ENCODE measurements around the gene NLRP11. TPM values are rescaled to one million over a fixed set of nuclear protein-coding genes. Genes with fewer than 3 reads are reported as not detected.
"Not testable (repeated sequence)": the region's sequence is repeated elsewhere in the genome, so short reads cannot be mapped to it uniquely, and the experiment has no call there.

Gene NLRP11
- total RNA-seq, 1 experiment from 2014 or later, result not detected

GRCh38 chr19:55766466-55766865 lies 65.3 kb downstream of the NLRP11 start:
- Histone ChIP-seq H3K79me1 (ENCODE audit: insufficient read depth, low read depth, low read length, poor library complexity, severe bottlenecking) (no peaks in the 10 kb centered on the region), H2BK5ac (ENCODE audit: insufficient read length, low read length) (no peak overlapping the region), H2AFZ (ENCODE audit: low read length) (no peak overlapping the region), H3K14ac (ENCODE audit: insufficient read depth, low read length) (no peak overlapping the region), H3K56ac (ENCODE audit: insufficient read length, low read depth, low read length) (no peak overlapping the region), H3K4me2 (ENCODE audit: insufficient read depth, insufficient read length, low read length) (no peak overlapping the region), H2BK15ac (ENCODE audit: low read depth, low read length) (no peak overlapping the region), H3K23ac (ENCODE audit: insufficient read length, low read depth, low read length) (no peak overlapping the region), H2AK5ac (ENCODE audit: insufficient read length, low read length) (no peak overlapping the region), H2BK20ac (ENCODE audit: low read depth, low read length, poor library complexity, severe bottlenecking) (no peak overlapping the region), H3K4ac (ENCODE audit: low read depth, low read length) (no peak overlapping the region), H3K4me1 (ENCODE audit: insufficient read depth, low read length) (no peaks in the 10 kb centered on the region), H4K8ac (replicated peaks; ENCODE audit: insufficient read length, low read depth, low read length) (no peak overlapping the region), H3T11ph (ENCODE audit: low read length) (no peak overlapping the region), H3K27me3 (ENCODE audit: insufficient read depth, low read length) (no peaks in the 10 kb centered on the region), H3K18ac (ENCODE audit: insufficient read length, low read depth, low read length) (no peak overlapping the region), H2BK120ac (ENCODE audit: low read depth, low read length, poor library complexity, severe bottlenecking) (no peak overlapping the region), H4K5ac (ENCODE audit: insufficient read length, low read depth, low read length) (no peak overlapping the region), H4K20me1 (ENCODE audit: control insufficient read depth, insufficient read depth, insufficient read length) (no peaks in the 10 kb centered on the region), H3K27ac (ENCODE audit: insufficient read length, low read depth, low read length) (no peak overlapping the region), H4K91ac (ENCODE audit: insufficient read length, low read depth, low read length) (no peak overlapping the region), H3K79me2 (ENCODE audit: insufficient read depth, low read length) (no peaks in the 10 kb centered on the region), H3K9me3 (ENCODE audit: control insufficient read depth, low read depth, low read length) (peaks cover 43% of the 10 kb centered on the region), H3K23me2 (ENCODE audit: insufficient read length, low read depth, low read length, poor library complexity, severe bottlenecking) (no peaks in the 10 kb centered on the region), H2BK12ac (ENCODE audit: insufficient read length, low read depth, low read length) (no peak overlapping the region), H3K9ac (ENCODE audit: extremely low read depth, insufficient read length, low read length) (no peak overlapping the region)
- H3K4me3 Mint-ChIP-seq, result no peak overlapping the region
- no peak overlapping the region for H3K27ac Mint-ChIP-seq
- H3K9me3 Mint-ChIP-seq, result peaks cover 62 to 72% of the 10 kb centered on the region in 2 experiments
- WGBS (ENCODE audit: extremely low coverage, insufficient read length, low lambda C conversion rate), result no CpG with 5 or more reads among the region's 7 CpGs
- H3K27me3 Mint-ChIP-seq (ENCODE audit: low read depth), result no peaks in the 10 kb centered on the region; the same call in 1 of the 2 replicates
- DNase-seq, result no peak
- no peaks in the 10 kb centered on the region for H3K4me1 Mint-ChIP-seq
- no peak for TF ChIP-seq CTCF (conservative IDR thresholded peaks at IDR 0.05)
- peaks cover 0 to 20% (median 2%) of the 10 kb centered on the region in 3 experiments; a peak in 6 of 7 replicates for H3K36me3 Mint-ChIP-seq (ENCODE audit: insufficient read depth in 1 of 3, low read depth in 3 of 3)

- H3K14ac ChIP-seq (ENCODE audit: insufficient read depth, low read length); H2BK20ac ChIP-seq (ENCODE audit: low read depth, low read length, poor library complexity, severe bottlenecking); H3K4ac ChIP-seq (ENCODE audit: low read depth, low read length); H2BK12ac ChIP-seq (ENCODE audit: insufficient read length, low read depth, low read length); H2BK15ac ChIP-seq (ENCODE audit: low read depth, low read length); H2AK5ac ChIP-seq (ENCODE audit: insufficient read length, low read length); H3K4me1 ChIP-seq (ENCODE audit: insufficient read depth, low read length); H3K27ac Mint-ChIP-seq; H2BK5ac ChIP-seq (ENCODE audit: insufficient read length, low read length); DNase-seq; H4K20me1 ChIP-seq (ENCODE audit: control insufficient read depth, insufficient read depth, insufficient read length); H3K4me3 Mint-ChIP-seq; H3K9ac ChIP-seq (ENCODE audit: extremely low read depth, insufficient read length, low read length); H3K27me3 ChIP-seq (ENCODE audit: insufficient read depth, low read length); H4K5ac ChIP-seq (ENCODE audit: insufficient read length, low read depth, low read length); H3K79me1 ChIP-seq (ENCODE audit: insufficient read depth, low read depth, low read length, poor library complexity, severe bottlenecking); H4K8ac ChIP-seq (replicated peaks; ENCODE audit: insufficient read length, low read depth, low read length); H3K23me2 ChIP-seq (ENCODE audit: insufficient read length, low read depth, low read length, poor library complexity, severe bottlenecking); H3K4me2 ChIP-seq (ENCODE audit: insufficient read depth, insufficient read length, low read length); H3K27ac ChIP-seq (ENCODE audit: insufficient read length, low read depth, low read length); H3K4me1 Mint-ChIP-seq; H3K18ac ChIP-seq (ENCODE audit: insufficient read length, low read depth, low read length); H3K79me2 ChIP-seq (ENCODE audit: insufficient read depth, low read length); H3K23ac ChIP-seq (ENCODE audit: insufficient read length, low read depth, low read length); H4K91ac ChIP-seq (ENCODE audit: insufficient read length, low read depth, low read length); H2BK120ac ChIP-seq (ENCODE audit: low read depth, low read length, poor library complexity, severe bottlenecking); H3T11ph ChIP-seq (ENCODE audit: low read length); H2AFZ ChIP-seq (ENCODE audit: low read length); H3K56ac ChIP-seq (ENCODE audit: insufficient read length, low read depth, low read length); H3K27me3 Mint-ChIP-seq (ENCODE audit: low read depth): not testable (repeated sequence)
- WGBS (ENCODE audit: extremely low coverage, insufficient read length, low lambda C conversion rate), result no CpG with 5 or more reads among the region's 3 CpGs
- Mint-ChIP-seq H3K36me3 (ENCODE audit: insufficient read depth in 1 of 3, low read depth in 3 of 3) (peaks cover 9 to 20% (median 11%) of the 10 kb centered on the region in 3 experiments; a peak in 6 of 7 replicates), H3K9me3 (peaks cover 72 to 81% of the 10 kb centered on the region in 2 experiments)
- H3K9me3 ChIP-seq (ENCODE audit: control insufficient read depth, low read depth, low read length), result peaks cover 62% of the 10 kb centered on the region
Measured at GRCh38 chr19:55758797-55759196, 73.0 kb downstream of the NLRP11 start, which contains the start of gene RFPL4A. Gene RFPL4A, plus strand, starts transcription at chr19:55759097. Its CDS starts 2,704 bp downstream, at chr19:55761801.

Data from H9 (cell line).